Measurements from ENCODE around the gene SYNE2. TPM values are rescaled to one million over a fixed set of nuclear protein-coding genes. Genes with fewer than 3 reads are reported as not detected.

SYNE2 gene
- total RNA-seq, 1 donor, result 25.8 TPM

DNA sequence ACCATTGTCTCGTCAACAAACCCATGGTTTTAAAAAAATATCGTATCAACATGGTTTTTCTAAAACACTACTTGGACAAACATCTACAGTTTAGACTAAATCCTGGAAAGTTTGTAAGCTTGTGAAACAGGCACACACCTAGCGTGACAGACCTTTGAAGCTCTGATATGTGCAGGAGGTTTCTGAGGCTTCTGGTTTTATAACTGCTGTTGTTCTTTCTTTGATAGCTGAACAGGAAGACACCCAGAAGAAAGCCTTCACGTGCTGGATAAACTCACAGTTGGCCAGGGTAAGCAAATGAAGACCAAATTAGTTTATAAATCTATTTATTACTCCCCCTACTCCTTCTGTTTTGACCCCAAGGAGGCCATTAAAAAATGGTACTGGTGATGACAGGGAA is 87.6 kb downstream of the SYNE2 start:
- TF ChIP-seq, protein P1, sequence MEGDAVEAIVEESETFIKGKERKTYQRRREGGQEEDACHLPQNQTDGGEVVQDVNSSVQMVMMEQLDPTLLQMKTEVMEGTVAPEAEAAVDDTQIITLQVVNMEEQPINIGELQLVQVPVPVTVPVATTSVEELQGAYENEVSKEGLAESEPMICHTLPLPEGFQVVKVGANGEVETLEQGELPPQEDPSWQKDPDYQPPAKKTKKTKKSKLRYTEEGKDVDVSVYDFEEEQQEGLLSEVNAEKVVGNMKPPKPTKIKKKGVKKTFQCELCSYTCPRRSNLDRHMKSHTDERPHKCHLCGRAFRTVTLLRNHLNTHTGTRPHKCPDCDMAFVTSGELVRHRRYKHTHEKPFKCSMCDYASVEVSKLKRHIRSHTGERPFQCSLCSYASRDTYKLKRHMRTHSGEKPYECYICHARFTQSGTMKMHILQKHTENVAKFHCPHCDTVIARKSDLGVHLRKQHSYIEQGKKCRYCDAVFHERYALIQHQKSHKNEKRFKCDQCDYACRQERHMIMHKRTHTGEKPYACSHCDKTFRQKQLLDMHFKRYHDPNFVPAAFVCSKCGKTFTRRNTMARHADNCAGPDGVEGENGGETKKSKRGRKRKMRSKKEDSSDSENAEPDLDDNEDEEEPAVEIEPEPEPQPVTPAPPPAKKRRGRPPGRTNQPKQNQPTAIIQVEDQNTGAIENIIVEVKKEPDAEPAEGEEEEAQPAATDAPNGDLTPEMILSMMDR (IDR thresholded peaks at IDR 0.05; ENCODE audit: insufficient read depth, low read length), result no peak
- no peak overlapping the region for H3K4me3 ChIP-seq (ENCODE audit: low read depth, low read length)
- no peak for DNase-seq (ENCODE audit: low read depth)

GRCh38 chr14:63941023-63941422 is 88.2 kb downstream of the SYNE2 start:
- TF ChIP-seq, protein P1 (IDR thresholded peaks at IDR 0.05; ENCODE audit: insufficient read depth, low read length), result no peak
- no peak for DNase-seq (ENCODE audit: low read depth)
- H3K4me3 ChIP-seq (ENCODE audit: low read depth, low read length), result no peak overlapping the region

DNA sequence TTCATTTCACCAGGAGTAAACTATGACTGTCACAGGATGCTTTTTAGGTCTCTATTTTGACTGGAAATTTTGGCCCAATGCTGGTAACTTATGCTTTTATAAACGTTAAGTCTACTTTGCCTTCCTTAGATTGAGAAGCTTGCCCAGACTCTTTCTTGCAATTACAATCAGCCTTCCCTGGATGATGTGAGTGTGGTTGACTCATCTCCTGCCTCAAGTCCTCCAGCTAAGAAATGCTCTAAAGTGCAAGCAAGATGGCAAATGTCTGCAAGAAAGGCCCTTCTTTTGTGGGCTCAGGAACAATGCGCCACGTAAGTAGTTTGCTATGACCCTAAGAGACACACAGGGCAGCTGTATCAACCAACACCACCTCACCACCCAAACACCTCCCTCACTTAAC is 96.9 kb downstream of the SYNE2 start:
- no peak overlapping the region for H3K4me3 ChIP-seq (ENCODE audit: low read depth, low read length)
- TF ChIP-seq, protein P1 (IDR thresholded peaks at IDR 0.05; ENCODE audit: insufficient read depth, low read length), result no peak
- DNase-seq (ENCODE audit: low read depth), result no peak

- H3K4me3 ChIP-seq (ENCODE audit: low read depth, low read length), result no peak overlapping the region
- no peak for DNase-seq (ENCODE audit: low read depth)
- TF ChIP-seq, protein P1 (IDR thresholded peaks at IDR 0.05; ENCODE audit: insufficient read depth, low read length), result no peak
Measured at GRCh38 chr14:63951021-63951420, 98.2 kb downstream of the SYNE2 start.

DNA sequence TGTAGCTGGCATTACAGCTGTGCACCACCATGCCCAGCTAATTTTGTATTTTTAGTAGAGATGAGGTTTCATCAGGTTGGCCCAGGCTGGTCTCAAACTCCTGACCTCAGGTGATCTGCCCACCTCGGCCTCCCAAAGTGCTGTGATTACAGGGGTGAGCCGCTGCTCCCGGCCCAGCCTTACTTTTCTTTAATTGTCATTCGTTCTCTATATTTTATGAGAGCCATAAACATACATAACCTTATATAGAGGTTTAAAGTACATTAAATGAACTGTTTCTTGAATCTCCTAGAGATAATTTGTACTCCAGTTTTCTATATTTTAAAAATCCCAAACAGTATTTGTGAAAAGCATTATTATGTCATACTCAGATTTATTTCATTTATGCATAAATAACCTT is 98.6 kb downstream of the SYNE2 start:
- TF ChIP-seq, protein P1 (IDR thresholded peaks at IDR 0.05; ENCODE audit: insufficient read depth, low read length), result no peak
- no peak for DNase-seq (ENCODE audit: low read depth)
- no peak overlapping the region for H3K4me3 ChIP-seq (ENCODE audit: low read depth, low read length)

GRCh38 chr14:63952053-63952932 is 99.5 kb downstream of the SYNE2 start:
- TF ChIP-seq, protein P1 (IDR thresholded peaks at IDR 0.05; ENCODE audit: insufficient read depth, low read length), result no peak
- DNase-seq (ENCODE audit: low read depth), result no peak

More at GRCh38 chr14:63952053-63952932, 99.5 kb downstream of the SYNE2 start:
- H3K4me3 ChIP-seq (ENCODE audit: low read depth, low read length), result no peak overlapping the region
